Adipocyte (in vitro differentiated cells): ENCODE measurements around the gene THSD8.

ENCODE experiments used
- DNase-seq: peaks from one replicate; pipeline ENCODE4 v3.0.0-alpha.2; 2015; ENCODE audit warnings: low read depth
- H3K27me3 ChIP-seq: replicated peaks from 2 replicates; pipeline ENCODE4 v1.7.0; 2013; ENCODE audit warnings: mild to moderate bottlenecking, low read length, moderate library complexity; ENCODE audit not compliant: control insufficient read depth, insufficient read depth
- H3K36me3 ChIP-seq: 2 replicates; pipeline ENCODE4 v1.7.0; 2013; ENCODE audit warnings: low read length, mild to moderate bottlenecking, moderate library complexity; ENCODE audit not compliant: control insufficient read depth, insufficient read depth, severe bottlenecking
- H3K4me1 ChIP-seq: 2 replicates; pipeline ENCODE4 v1.7.0; 2013; ENCODE audit warnings: mild to moderate bottlenecking, low read length, moderate library complexity; ENCODE audit not compliant: control insufficient read depth, insufficient read depth
- H3K4me3 ChIP-seq: 2 replicates; pipeline ENCODE4 v1.7.0; 2013; ENCODE audit warnings: mild to moderate bottlenecking, low read length, moderate library complexity
- H3K9ac ChIP-seq: 2 replicates; pipeline ENCODE4 v1.7.0; 2013; ENCODE audit warnings: mild to moderate bottlenecking, low read length, moderate library complexity
- H3K9me3 ChIP-seq: 2 replicates; pipeline ENCODE4 v1.7.0; 2013; ENCODE audit warnings: mild to moderate bottlenecking, low read length, moderate library complexity; ENCODE audit not compliant: control insufficient read depth

The THSD8 gene

GRCh38 chr19:12788682-12789097 lies 13.2 kb upstream of the THSD8 start:
- peak overlapping the region; percentile 99 for H3K9ac ChIP-seq
- no peaks in the 10 kb centered on the region for H3K27me3 ChIP-seq
- H3K4me3 ChIP-seq, result peak overlapping the region; percentile 78
- H3K36me3 ChIP-seq, result no peaks in the 10 kb centered on the region
- H3K9me3 ChIP-seq, result no peaks in the 10 kb centered on the region
- peak; percentile 83 for DNase-seq
- peaks cover 49% of the 10 kb centered on the region for H3K4me1 ChIP-seq

GRCh38 chr19:12789098-12789903 lies 12.6 kb upstream of the THSD8 start:
- H3K4me1 ChIP-seq, result peaks cover 51% of the 10 kb centered on the region
- H3K9ac ChIP-seq, result peak overlapping the region; percentile 99
- peak overlapping the region; percentile 99 for H3K4me3 ChIP-seq
- DNase-seq, result no peak
- H3K27me3 ChIP-seq, result no peaks in the 10 kb centered on the region
- H3K36me3 ChIP-seq, result no peaks in the 10 kb centered on the region
- H3K9me3 ChIP-seq, result no peaks in the 10 kb centered on the region

GRCh38 chr19:12789904-12790619 lies 11.8 kb upstream of the THSD8 start:
- no peaks in the 10 kb centered on the region for H3K27me3 ChIP-seq
- DNase-seq, result peak; percentile 98
- no peaks in the 10 kb centered on the region for H3K9me3 ChIP-seq
- H3K4me3 ChIP-seq, result peak overlapping the region; percentile 99
- H3K9ac ChIP-seq, result peak overlapping the region; percentile 99
- H3K36me3 ChIP-seq, result no peaks in the 10 kb centered on the region
- peaks cover 51% of the 10 kb centered on the region for H3K4me1 ChIP-seq

- H3K9me3 ChIP-seq, result no peaks in the 10 kb centered on the region
- peaks cover 47% of the 10 kb centered on the region for H3K4me1 ChIP-seq
- peak overlapping the region; percentile 99 for H3K4me3 ChIP-seq
- H3K36me3 ChIP-seq, result no peaks in the 10 kb centered on the region
- H3K9ac ChIP-seq, result peak overlapping the region; percentile 99
- peak; percentile 52 for DNase-seq
- no peaks in the 10 kb centered on the region for H3K27me3 ChIP-seq
Observed at GRCh38 chr19:12790628-12791344, 11.1 kb upstream of the THSD8 start.

- peak within 1 kb of the TSS; percentile 99 for H3K9ac ChIP-seq
- H3K4me1 ChIP-seq, result peaks cover 48% of the 10 kb centered on the region
- no peaks in the 10 kb centered on the region for H3K27me3 ChIP-seq
- H3K4me3 ChIP-seq, result peak within 1 kb of the TSS; percentile 99
- no peaks in the 10 kb centered on the region for H3K36me3 ChIP-seq
- peak; percentile 98 for DNase-seq
- H3K9me3 ChIP-seq, result no peaks in the 10 kb centered on the region
Observed at GRCh38 chr19:12791345-12792050, 10.4 kb upstream of the THSD8 start, which contains the start of gene JUNB. JUNB (plus strand) TSS chr19:12791486; CDS start chr19:12791772, 286 bp downstream.

- Histone ChIP-seq H3K27me3 (no peaks in the 10 kb centered on the region), H3K4me3 (peak overlapping the region; percentile 99), H3K9ac (peak overlapping the region; percentile 99), H3K36me3 (no peaks in the 10 kb centered on the region), H3K9me3 (no peaks in the 10 kb centered on the region), H3K4me1 (peaks cover 41% of the 10 kb centered on the region)
- DNase-seq, result peak; percentile 66
Observed at GRCh38 chr19:12792051-12792852, 9.6 kb upstream of the THSD8 start.

GRCh38 chr19:12792853-12793289 lies 9.0 kb upstream of the THSD8 start:
- Histone ChIP-seq H3K4me3 (peak overlapping the region; percentile 99), H3K9ac (peak overlapping the region; percentile 99), H3K9me3 (no peaks in the 10 kb centered on the region), H3K36me3 (no peaks in the 10 kb centered on the region), H3K4me1 (peaks cover 36% of the 10 kb centered on the region), H3K27me3 (no peaks in the 10 kb centered on the region)
- DNase-seq, result no peak

- Histone ChIP-seq H3K4me3 (peak overlapping the region; percentile 99), H3K27me3 (no peaks in the 10 kb centered on the region), H3K36me3 (peaks cover under 1% of the 10 kb centered on the region), H3K4me1 (peaks cover 29% of the 10 kb centered on the region), H3K9me3 (no peaks in the 10 kb centered on the region), H3K9ac (peak overlapping the region; percentile 99)
- DNase-seq, result peak; percentile 97
Observed at GRCh38 chr19:12793290-12794195, 8.3 kb upstream of the THSD8 start.

GRCh38 chr19:12794196-12794941 lies 7.5 kb upstream of the THSD8 start:
- Histone ChIP-seq H3K4me3 (peak overlapping the region; percentile 99), H3K4me1 (peaks cover 21% of the 10 kb centered on the region), H3K9ac (peak overlapping the region; percentile 99), H3K36me3 (peaks cover 5% of the 10 kb centered on the region), H3K27me3 (no peaks in the 10 kb centered on the region), H3K9me3 (no peaks in the 10 kb centered on the region)
- no peak for DNase-seq
